HG03066 (cell line): ENCODE results near the gene ACE.

Source experiments
- ATAC-seq: cut with Tn5 transposase; IDR thresholded peaks from one replicate; pipeline ENCODE4 v1.9.1; 2021; ENCODE audit warnings: low read depth; ENCODE audit not compliant: unreplicated experiment

Gene ACE

GRCh38 chr17:63533433-63534077, 56.7 kb downstream of the ACE start:
- no peak for ATAC-seq

DNA sequence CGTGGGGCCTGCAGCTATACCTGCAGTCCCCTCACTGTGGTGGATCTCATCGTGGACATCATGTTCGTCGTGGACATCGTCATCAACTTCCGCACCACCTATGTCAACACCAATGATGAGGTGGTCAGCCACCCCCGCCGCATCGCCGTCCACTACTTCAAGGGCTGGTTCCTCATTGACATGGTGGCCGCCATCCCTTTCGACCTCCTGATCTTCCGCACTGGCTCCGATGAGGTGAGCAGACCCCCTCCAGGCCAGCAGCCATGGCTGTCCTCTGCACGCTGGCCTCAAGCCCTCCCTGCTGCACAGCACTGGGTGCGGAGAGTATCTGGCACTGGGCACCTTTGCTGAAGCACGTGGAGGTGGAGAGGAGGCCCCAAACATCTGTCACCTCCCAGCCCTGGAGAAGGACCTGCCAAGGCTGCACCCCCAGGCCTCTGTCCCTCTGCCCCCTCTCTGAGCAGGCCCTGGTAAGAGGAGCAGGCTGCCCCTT, 57.3 kb downstream of the ACE start:
- no peak for ATAC-seq

DNA sequence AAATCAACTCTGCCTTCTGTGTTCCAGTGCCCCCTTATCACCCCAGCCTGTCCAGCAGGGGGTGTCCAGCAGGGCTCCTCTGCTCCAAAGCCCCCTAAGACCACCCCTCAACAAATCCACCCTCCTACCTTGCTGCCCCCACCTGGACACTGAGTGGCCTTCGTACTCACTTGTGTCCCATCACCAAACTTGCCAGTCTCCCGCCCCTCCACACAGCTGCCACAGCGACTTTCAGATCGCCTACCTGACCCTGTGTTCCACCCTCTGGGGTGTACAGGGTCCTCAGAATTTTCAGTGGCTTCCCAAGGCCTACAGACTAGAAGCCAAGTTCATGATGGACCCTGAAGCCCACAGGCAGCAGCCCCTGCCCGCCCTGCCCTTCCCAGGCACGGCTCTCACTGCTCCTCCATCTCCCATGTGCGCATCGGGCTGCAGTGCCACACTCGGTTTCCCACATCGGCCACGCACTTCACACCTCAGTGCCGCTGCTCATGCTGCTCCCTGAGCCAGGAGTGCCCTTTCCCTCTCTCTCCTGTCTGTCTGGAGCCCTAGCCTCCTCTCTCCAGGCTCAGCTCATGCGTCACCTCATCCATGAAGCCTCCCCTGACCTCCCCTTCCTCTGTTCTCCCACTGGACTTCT, 58.1 kb downstream of the ACE start:
- ATAC-seq: no peak

- no peak for ATAC-seq
These were observed 58.8 kb downstream of the ACE start for GRCh38 chr17:63535640-63536039.

DNA sequence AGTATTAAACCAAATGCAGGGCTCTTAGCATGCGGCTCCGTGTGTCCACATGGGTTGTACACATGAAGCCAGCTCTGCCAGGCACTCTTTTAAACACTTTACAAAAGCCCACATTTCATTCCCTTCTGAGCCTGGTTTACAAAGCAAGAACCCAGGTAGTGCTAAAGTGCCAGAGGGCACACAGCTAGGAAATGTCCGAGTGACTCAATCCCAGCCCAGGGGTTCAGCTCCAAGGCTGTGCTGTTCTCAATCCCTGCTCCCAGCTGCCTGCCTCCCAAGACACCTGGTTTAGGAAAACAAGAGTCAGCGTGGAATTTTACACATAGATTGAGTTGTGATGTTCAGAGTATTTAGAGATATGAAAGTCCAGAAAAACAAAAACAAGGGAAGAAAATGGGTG, 60.1 kb downstream of the ACE start:
- no peak for ATAC-seq

GRCh38 chr17:63537991-63538692, 61.3 kb downstream of the ACE start:
- ATAC-seq: no peak

- no peak for ATAC-seq
These were observed 62.1 kb downstream of the ACE start for GRCh38 chr17:63538693-63539595.

- no peak for ATAC-seq
These were observed 63.7 kb downstream of the ACE start for GRCh38 chr17:63540590-63540989.

- ATAC-seq: no peak
These were observed 65.3 kb downstream of the ACE start for GRCh38 chr17:63542218-63542545.

GRCh38 chr17:63542942-63543821, 66.3 kb downstream of the ACE start:
- ATAC-seq: no peak

DNA sequence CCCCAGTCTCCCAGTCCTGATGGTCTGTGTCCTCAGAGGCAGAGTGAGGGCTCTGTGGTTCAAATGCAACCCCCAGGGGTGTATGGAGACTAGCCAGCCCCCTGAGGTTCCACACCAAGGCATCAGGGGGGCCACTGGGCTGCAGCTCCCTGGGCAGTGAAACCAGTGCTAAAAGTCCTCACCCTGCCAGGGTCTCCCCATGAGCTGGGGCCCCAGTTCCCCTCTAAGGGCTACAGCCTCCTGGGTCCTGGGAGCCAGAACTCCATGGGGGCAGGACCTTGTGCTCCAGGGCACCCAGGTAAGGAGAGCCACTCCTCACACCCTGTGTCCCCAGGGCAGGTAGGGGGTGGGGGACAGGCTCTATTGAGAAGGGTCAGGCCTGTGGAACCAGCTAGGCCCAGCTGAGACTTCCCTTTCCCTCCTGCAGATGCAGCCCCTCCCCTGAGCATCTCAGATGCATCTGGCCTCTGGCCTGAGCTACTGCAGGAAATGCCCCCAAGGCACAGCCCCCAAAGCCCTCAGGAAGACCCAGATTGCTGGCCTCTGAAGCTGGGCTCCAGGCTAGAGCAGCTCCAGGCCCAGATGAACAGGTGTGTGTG, 67.1 kb downstream of the ACE start:
- no peak for ATAC-seq

GRCh38 chr17:63544467-63545301, 67.8 kb downstream of the ACE start:
- ATAC-seq: no peak

DNA sequence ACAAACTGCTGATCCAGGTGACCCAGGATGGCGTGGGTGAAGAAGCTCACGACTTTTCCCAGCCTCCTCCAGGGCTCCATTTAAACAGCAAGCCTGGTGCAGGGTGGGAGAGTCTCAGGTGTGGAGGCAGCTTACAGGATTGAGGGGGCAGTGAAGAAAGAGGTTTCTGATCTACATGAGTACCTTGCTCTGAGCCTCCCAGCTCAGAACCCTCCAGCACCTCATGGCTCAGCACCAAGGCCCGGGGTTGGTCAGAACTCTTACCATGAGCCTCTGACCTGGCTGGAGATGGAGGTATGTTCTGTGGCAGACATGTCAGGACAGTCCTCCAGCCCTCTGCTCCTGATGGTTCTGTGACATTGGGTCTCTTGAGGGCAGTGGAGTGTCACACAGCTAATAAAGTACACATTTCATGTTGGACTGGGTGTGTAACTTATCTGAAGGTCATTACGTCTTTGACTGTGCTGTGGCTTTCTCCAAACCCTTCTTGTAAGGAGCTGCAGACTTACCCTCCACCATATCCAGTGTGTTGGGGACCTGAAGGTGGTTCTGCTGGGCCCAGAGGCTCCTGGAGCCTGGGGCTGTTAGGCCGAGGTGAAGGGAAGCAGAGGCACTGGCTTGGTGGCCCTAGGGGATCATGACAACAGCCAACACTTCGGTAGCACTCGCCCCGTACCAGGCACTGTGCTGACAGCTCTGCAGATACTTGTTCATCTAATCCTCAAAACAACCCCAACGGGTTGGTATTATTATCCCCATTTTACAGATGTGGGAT, 69.6 kb downstream of the ACE start:
- ATAC-seq: no peak

- no peak for ATAC-seq
These were observed 70.2 kb downstream of the ACE start for GRCh38 chr17:63547083-63547523.
